ENCODE measurements around the gene IMPDH2. TPM values are rescaled to one million over a fixed set of nuclear protein-coding genes. Genes with fewer than 3 reads are reported as not detected.
A peak's percentile ranks its signal among the peaks of the same experiment; 100 is the strongest.

Gene IMPDH2
- total RNA-seq, 2 donors from 2014 or later, result 180 to 195 TPM

GRCh38 chr3:49023775-49024174 is 5.4 kb downstream of the IMPDH2 start:
- no peak for DNase-seq
- TF ChIP-seq CTCF (conservative IDR thresholded peaks at IDR 0.05), result no peak
- Mint-ChIP-seq H3K27me3 (ENCODE audit: insufficient read depth) (no peaks in the 10 kb centered on the region), H3K9me3 (no peaks in the 10 kb centered on the region), H3K4me3 (peak overlapping the region; percentile 89), H3K27ac (no peak overlapping the region), H3K36me3 (ENCODE audit: low read depth) (peaks cover 51% of the 10 kb centered on the region), H3K4me1 (peaks cover 18% of the 10 kb centered on the region)
- 89 to 100% methylated on average over 2 to 4 of the region's 4 CpGs for WGBS, 2 experiments (ENCODE audit: insufficient coverage in 1 of 2, insufficient read length in 1 of 2)
- Histone ChIP-seq H3K27ac (ENCODE audit: low read depth, low read length) (no peak overlapping the region), H3K27me3 (ENCODE audit: control insufficient read depth, insufficient read depth, low read length, poor library complexity, severe bottlenecking) (no peaks in the 10 kb centered on the region), H3K4me3 (ENCODE audit: low read length) (no peak overlapping the region), H3K4me1 (ENCODE audit: control insufficient read depth, insufficient read depth, low read length) (peaks cover 6% of the 10 kb centered on the region), H3K9me3 (ENCODE audit: control insufficient read depth, low read length) (no peaks in the 10 kb centered on the region), H3K9ac (ENCODE audit: extremely low read depth, low read length, poor library complexity, severe bottlenecking) (no peak overlapping the region), H3K36me3 (ENCODE audit: control insufficient read depth, insufficient read depth, low read length) (peaks cover 53% of the 10 kb centered on the region)

GRCh38 chr3:49022688-49023171 is 6.5 kb downstream of the IMPDH2 start:
- Mint-ChIP-seq H3K4me1 (peaks cover 11% of the 10 kb centered on the region), H3K36me3 (ENCODE audit: low read depth) (peaks cover 47% of the 10 kb centered on the region), H3K27ac (peak overlapping the region; percentile 97), H3K9me3 (no peaks in the 10 kb centered on the region), H3K27me3 (ENCODE audit: insufficient read depth) (no peaks in the 10 kb centered on the region), H3K4me3 (peak overlapping the region; percentile 89)
- WGBS, 2 experiments (ENCODE audit: insufficient coverage in 1 of 2, insufficient read length in 1 of 2), result 37 to 46% methylated on average over 9 to 12 of the region's 12 CpGs
- no peaks in the 10 kb centered on the region for H3K9me3 ChIP-seq (ENCODE audit: control insufficient read depth, low read length)
- H3K27me3 ChIP-seq (ENCODE audit: control insufficient read depth, insufficient read depth, low read length, poor library complexity, severe bottlenecking), result no peaks in the 10 kb centered on the region
- H3K9ac ChIP-seq (ENCODE audit: extremely low read depth, low read length, poor library complexity, severe bottlenecking), result peak overlapping the region; percentile 90
- H3K27ac ChIP-seq (ENCODE audit: low read depth, low read length), result peak overlapping the region; percentile 99
- no peaks in the 10 kb centered on the region for H3K4me1 ChIP-seq (ENCODE audit: control insufficient read depth, insufficient read depth, low read length)
- peak overlapping the region; percentile 98 for H3K4me3 ChIP-seq (ENCODE audit: low read length)
- no peak for TF ChIP-seq CTCF (conservative IDR thresholded peaks at IDR 0.05)
- H3K36me3 ChIP-seq (ENCODE audit: control insufficient read depth, insufficient read depth, low read length), result peaks cover 47% of the 10 kb centered on the region
- DNase-seq, result peak; percentile 65

GRCh38 chr3:49021813-49022687 is 7.1 kb downstream of the IMPDH2 start, which contains the start of gene NDUFAF3:
Gene NDUFAF3 (plus strand): TSS chr3:49022121. CDS start chr3:49022145, 24 bp downstream.
- H3K9me3 Mint-ChIP-seq, result no peaks in the 10 kb centered on the region
- Histone ChIP-seq H3K27ac (ENCODE audit: low read depth, low read length) (peak within 1 kb of the TSS; percentile 99), H3K9me3 (ENCODE audit: control insufficient read depth, low read length) (no peaks in the 10 kb centered on the region), H3K27me3 (ENCODE audit: control insufficient read depth, insufficient read depth, low read length, poor library complexity, severe bottlenecking) (no peaks in the 10 kb centered on the region), H3K4me3 (ENCODE audit: low read length) (peak within 1 kb of the TSS; percentile 98), H3K4me1 (ENCODE audit: control insufficient read depth, insufficient read depth, low read length) (no peaks in the 10 kb centered on the region), H3K9ac (ENCODE audit: extremely low read depth, low read length, poor library complexity, severe bottlenecking) (peak within 1 kb of the TSS; percentile 90), H3K36me3 (ENCODE audit: control insufficient read depth, insufficient read depth, low read length) (peaks cover 40% of the 10 kb centered on the region)
- H3K27me3 Mint-ChIP-seq (ENCODE audit: insufficient read depth), result no peaks in the 10 kb centered on the region
- DNase-seq, result peak; percentile 99
- 0% methylated on average over 43 to 83 of the region's 83 CpGs for WGBS, 2 experiments (ENCODE audit: insufficient coverage in 1 of 2, insufficient read length in 1 of 2)
- H3K27ac Mint-ChIP-seq, result peak within 1 kb of the TSS; percentile 98
- peaks cover 40% of the 10 kb centered on the region for H3K36me3 Mint-ChIP-seq (ENCODE audit: low read depth)
- H3K4me1 Mint-ChIP-seq, result peaks cover 9% of the 10 kb centered on the region
- H3K4me3 Mint-ChIP-seq, result peak within 1 kb of the TSS; percentile 89
- TF ChIP-seq CTCF (conservative IDR thresholded peaks at IDR 0.05), result peak; percentile 99
